HUES64 (cell line): ENCODE data around the gene DGKB.

Experiments used
- H3K27ac ChIP-seq: 2 replicates; pipeline ENCODE4 v1.7.0; 2013; ENCODE audit warnings: low read depth, low read length, inconsistent platforms
- H3K27me3 ChIP-seq: 2 replicates; pipeline ENCODE4 v1.6.1; 2013; ENCODE audit warnings: mild to moderate bottlenecking, low read length; ENCODE audit not compliant: insufficient read depth
- H3K36me3 ChIP-seq: 2 replicates; pipeline ENCODE4 v1.6.1; 2013; ENCODE audit warnings: mild to moderate bottlenecking, low read length; ENCODE audit not compliant: insufficient read depth
- H3K4me1 ChIP-seq: 2 replicates; pipeline ENCODE4 v1.6.1; 2013; ENCODE audit warnings: mild to moderate bottlenecking, low read length, moderate library complexity; ENCODE audit not compliant: insufficient read depth
- H3K4me3 ChIP-seq: 2 replicates; pipeline ENCODE4 v1.5.1; 2013; ENCODE audit warnings: mild to moderate bottlenecking, low read length, moderate library complexity
- H3K9ac ChIP-seq: 2 replicates; pipeline ENCODE4 v1.6.1; 2013; ENCODE audit warnings: mild to moderate bottlenecking, low read depth, low read length
- H3K9me3 ChIP-seq: 2 replicates; pipeline ENCODE4 v1.6.1; 2013; ENCODE audit warnings: low read depth, low read length; ENCODE audit not compliant: insufficient read depth
- WGBS: fragments of 150-250, 120-280 bp; methylation state at CpG from one replicate; pipeline ENCODE4 v1.1.7; 2013; ENCODE audit warnings: missing lambda C conversion rate; 5-methylcytosine and 5-hydroxymethylcytosine counted together

DGKB gene

DNA sequence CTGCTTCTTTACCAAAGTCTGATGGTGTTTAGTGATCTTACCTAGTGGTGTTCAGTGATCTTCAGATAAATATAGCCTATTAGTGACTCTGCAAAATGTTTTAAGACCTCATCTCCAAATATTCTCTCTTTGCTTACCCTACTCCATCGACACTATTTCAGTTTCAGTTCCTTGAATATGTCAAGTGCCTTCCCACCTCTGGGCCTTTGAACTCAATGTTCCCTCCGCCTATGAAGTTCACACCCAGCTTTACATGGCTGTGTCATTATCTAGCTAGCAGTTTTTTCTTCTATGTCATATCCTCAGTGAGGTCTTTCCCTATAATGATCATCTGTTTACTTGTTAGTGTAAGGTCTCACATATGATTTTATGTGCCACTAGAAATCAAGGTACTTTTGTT lies 322.6 kb downstream of the DGKB start:
- no peaks in the 10 kb centered on the region for H3K36me3 ChIP-seq
- H3K27ac ChIP-seq, result no peak overlapping the region
- H3K9me3 ChIP-seq, result 0 out of 2 replicates have a peak, but pooled peaks cover under 1% of the 10 kb centered on the region
- no peak overlapping the region for H3K4me3 ChIP-seq
- H3K4me1 ChIP-seq, result no peaks in the 10 kb centered on the region
- 84% methylated on average over 2 of the region's 2 CpGs for WGBS
- no peaks in the 10 kb centered on the region for H3K27me3 ChIP-seq
- H3K9ac ChIP-seq, result no peak overlapping the region

DNA sequence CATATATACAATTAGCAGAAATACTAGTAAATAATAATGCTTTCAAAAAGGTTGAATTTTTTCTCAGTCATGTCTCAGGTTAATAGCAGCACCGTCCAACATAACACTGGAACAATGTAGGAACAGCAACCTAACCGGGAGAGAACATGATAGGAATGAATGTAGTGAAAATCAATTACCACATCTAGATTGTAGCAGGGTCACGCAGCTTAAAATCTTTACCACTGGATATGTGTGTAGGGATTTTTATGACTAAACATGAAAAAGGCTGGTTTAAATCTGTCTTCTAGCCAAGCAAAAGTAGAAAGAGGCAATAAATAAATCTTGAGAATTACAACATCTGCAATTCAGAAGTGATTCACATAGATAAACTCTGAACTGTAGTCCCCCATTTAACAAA lies 326.0 kb downstream of the DGKB start:
- Histone ChIP-seq H3K4me1 (no peaks in the 10 kb centered on the region), H3K9me3 (no peaks in the 10 kb centered on the region), H3K36me3 (no peaks in the 10 kb centered on the region), H3K4me3 (no peak overlapping the region), H3K27ac (no peak overlapping the region), H3K27me3 (no peaks in the 10 kb centered on the region), H3K9ac (no peak overlapping the region)
- 96% methylated on average over 3 of the region's 3 CpGs for WGBS

DNA sequence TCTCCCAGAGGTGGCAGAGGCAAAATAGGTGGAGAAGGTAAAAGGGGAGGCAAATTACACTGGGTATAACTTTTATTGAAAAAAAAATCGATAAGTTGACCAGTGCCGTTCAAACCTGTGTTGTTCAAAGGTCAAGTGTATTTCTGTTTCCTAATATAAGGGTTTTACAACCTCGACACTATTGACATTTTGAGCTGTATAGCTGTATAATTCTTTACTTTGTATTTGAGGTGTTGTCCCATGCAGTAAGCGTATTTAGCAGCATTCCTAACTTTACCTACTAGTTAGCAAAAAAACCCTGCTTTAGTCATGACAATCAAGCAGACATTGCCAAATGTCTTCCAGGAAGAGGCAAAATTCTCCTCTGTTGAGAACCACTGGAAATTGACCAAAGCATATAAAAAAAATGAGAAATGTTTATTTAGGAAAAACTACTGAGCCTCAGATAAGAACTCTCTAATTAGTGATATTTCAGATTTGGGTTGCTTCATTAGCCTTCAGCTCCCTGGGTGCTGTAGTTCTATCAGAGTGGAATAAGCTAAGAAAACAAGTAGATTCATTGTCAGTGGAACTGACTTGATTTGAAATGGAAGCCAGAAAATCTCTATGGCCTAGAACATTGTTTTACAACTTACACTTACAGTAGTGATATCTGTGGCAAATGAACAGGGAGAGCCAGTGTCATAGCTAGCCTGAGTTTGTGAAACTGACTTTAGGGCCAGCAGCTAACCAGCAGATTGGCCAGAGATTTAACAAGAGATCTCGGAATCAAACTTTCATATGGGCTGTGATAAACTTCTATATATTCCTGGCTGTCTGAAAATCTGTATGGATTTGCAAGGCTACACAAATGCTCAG lies 331.6 kb downstream of the DGKB start:
- Histone ChIP-seq H3K36me3 (no peaks in the 10 kb centered on the region), H3K4me1 (no peaks in the 10 kb centered on the region), H3K9ac (no peak overlapping the region), H3K27ac (no peak overlapping the region), H3K4me3 (no peak overlapping the region), H3K9me3 (no peaks in the 10 kb centered on the region), H3K27me3 (no peaks in the 10 kb centered on the region)
- 95% methylated on average over 5 of the region's 5 CpGs for WGBS

DNA sequence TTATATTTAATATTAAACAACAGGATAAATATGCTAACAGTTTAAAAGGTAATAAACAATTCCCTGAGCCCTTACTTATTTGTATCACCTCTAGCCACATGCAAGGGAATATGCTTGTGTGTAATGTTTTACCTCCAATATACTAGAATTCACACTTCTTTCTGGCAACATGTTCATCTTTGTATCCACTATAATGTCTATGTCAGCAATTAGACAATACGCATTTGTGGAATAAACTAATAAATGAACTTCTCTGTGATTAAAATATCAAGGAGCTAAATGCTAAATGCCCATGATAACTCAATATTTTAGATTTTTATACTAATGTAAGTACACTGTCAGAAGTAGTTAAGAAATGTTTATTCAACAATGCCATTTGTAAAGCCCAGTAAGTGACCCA lies 350.5 kb downstream of the DGKB start:
- Histone ChIP-seq H3K36me3 (no peaks in the 10 kb centered on the region), H3K27ac (no peak overlapping the region), H3K9ac (no peak overlapping the region), H3K4me1 (no peaks in the 10 kb centered on the region), H3K9me3 (no peaks in the 10 kb centered on the region), H3K4me3 (no peak overlapping the region), H3K27me3 (no peaks in the 10 kb centered on the region)
- WGBS, result no CpG with 5 or more reads among the region's 1 CpG

DNA sequence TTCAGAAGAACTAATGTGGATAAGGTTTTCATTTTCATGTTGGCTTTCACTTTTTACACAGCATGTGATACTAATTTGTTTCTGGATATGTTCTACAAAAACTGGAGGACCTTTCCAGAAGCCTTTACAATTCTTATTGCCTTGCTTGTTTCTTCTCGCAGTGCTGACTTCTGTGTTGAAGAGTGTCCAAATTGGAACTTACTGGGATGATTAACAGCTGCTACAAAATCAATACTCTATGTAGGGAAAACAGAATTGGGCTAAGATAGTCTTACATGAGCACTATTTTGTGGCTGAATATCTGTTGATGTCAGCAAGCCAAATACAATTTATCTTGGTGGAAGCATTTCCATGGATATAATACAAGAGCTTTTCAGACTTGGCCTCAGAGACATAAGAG lies 351.2 kb downstream of the DGKB start:
- Histone ChIP-seq H3K27me3 (no peaks in the 10 kb centered on the region), H3K36me3 (no peaks in the 10 kb centered on the region), H3K9me3 (no peaks in the 10 kb centered on the region), H3K4me3 (no peak overlapping the region), H3K4me1 (no peaks in the 10 kb centered on the region), H3K27ac (no peak overlapping the region), H3K9ac (no peak overlapping the region)
- 100% methylated on average over 1 of the region's 1 CpG for WGBS

DNA sequence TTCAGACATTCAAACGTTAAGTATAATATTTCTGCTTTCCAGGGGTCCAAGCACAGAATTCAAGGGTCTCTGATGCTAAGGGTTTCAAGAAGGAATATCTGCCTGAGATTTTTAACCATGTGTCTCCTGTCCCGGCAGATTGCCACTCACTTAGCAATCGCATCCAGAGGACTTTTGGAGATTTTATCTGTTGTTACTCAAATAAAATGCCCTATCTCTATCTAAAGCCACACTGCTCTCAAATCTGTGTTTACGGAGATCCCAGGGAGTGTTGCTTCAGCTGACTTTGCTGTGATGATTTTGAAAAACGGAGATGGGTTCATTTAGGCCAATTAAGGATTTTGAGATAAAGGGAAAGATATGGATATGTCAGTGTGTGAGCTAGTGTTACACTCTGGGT lies 359.9 kb downstream of the DGKB start:
- no peaks in the 10 kb centered on the region for H3K36me3 ChIP-seq
- H3K27me3 ChIP-seq, result no peaks in the 10 kb centered on the region
- no peak overlapping the region for H3K9ac ChIP-seq
- WGBS, result 82% methylated on average over 5 of the region's 5 CpGs
- H3K4me3 ChIP-seq, result no peak overlapping the region
- H3K27ac ChIP-seq, result no peak overlapping the region
- no peaks in the 10 kb centered on the region for H3K9me3 ChIP-seq
- H3K4me1 ChIP-seq, result no peaks in the 10 kb centered on the region

DNA sequence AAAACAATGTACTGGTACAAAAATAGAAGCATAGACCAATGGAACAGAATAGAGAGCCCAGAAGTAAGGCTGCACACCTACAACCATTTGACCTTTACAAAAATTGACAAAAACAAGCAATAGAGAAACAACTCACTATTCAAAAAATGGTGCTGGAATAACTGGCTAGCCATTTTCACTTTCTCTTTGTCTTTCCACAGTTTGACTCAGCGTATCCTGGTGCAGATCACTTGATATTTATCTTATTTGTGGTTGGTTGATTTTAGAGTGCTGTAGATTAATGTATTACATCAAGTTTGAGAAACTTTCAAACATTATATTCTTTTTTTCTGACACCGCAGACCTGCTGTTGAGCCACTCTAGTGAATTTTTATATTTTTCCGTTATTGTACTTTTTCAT lies 381.4 kb downstream of the DGKB start:
- Histone ChIP-seq H3K4me3 (no peak overlapping the region), H3K9ac (no peak overlapping the region), H3K4me1 (no peaks in the 10 kb centered on the region), H3K27me3 (no peaks in the 10 kb centered on the region), H3K9me3 (no peaks in the 10 kb centered on the region), H3K36me3 (no peaks in the 10 kb centered on the region), H3K27ac (no peak overlapping the region)
- no CpG with 5 or more reads among the region's 3 CpGs for WGBS

DNA sequence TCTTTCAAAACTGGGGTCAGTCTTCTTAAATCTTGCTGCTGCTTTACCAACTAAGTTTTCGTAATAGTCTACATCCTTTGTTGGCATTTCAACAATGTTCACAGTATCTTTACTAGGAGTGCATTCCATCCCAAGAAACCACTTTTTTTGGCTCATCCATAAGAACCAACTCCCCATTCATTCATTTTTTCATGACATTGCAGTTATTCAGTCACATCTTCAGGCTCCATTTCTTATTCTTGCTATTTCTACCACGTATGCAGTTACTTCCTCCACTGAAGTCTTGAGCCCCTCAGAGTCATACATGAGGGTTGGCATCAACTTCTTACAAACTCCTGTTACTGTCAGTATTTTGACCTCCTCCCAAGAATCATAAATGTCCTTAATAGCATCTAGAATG lies 392.3 kb downstream of the DGKB start:
- H3K27ac ChIP-seq, result no peak overlapping the region
- H3K4me3 ChIP-seq, result no peak overlapping the region
- 92% methylated on average over 2 of the region's 2 CpGs for WGBS
- H3K9me3 ChIP-seq, result 0 out of 2 replicates have a peak, but pooled peaks cover 2% of the 10 kb centered on the region
- no peaks in the 10 kb centered on the region for H3K36me3 ChIP-seq
- no peaks in the 10 kb centered on the region for H3K27me3 ChIP-seq
- H3K9ac ChIP-seq, result no peak overlapping the region
- H3K4me1 ChIP-seq, result no peaks in the 10 kb centered on the region

DNA sequence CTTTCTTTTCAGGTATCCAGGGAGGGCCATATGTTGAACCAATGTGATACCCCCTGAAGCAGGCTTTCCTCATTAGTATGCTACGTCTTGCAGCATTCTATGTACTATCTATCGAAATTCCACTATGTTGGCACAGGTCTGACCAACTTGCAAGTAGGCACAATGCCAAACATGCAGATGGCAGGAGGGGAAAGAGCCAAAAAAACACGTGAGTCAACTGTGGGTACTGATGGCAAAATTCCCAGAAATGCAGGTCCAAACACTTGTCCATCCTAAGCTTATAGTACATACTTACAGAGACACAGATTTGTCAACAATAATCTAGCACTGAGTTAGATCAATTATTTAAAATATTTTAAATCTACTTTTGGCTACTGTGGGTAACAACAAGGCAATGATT lies 394.9 kb downstream of the DGKB start:
- Histone ChIP-seq H3K4me3 (no peak overlapping the region), H3K27me3 (no peaks in the 10 kb centered on the region), H3K9me3 (0 out of 2 replicates have a peak, but pooled peaks cover 2% of the 10 kb centered on the region), H3K27ac (no peak overlapping the region), H3K9ac (no peak overlapping the region), H3K4me1 (peaks cover 17% of the 10 kb centered on the region), H3K36me3 (no peaks in the 10 kb centered on the region)
- 60% methylated on average over 3 of the region's 3 CpGs for WGBS

DNA sequence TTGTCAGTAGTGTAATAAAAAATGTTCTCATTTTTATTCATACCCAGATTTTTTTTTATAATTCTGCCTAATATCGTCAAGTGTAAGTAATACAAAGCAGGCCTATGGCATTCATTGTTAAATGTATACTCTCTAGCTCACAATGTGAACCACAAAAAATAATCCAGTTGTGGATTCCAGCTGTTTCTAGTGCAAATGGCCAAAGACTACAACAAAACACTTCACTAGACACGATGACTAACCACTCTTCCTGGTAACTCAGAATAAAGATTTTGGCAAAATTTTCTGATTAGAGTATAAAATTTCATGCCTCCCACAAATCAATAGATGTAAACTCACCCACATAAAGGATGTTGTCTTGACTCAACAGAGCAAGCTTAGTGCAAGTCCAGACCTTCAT lies 396.6 kb downstream of the DGKB start:
- Histone ChIP-seq H3K4me3 (no peak overlapping the region), H3K9ac (no peak overlapping the region), H3K27ac (no peak overlapping the region), H3K4me1 (peaks cover 17% of the 10 kb centered on the region), H3K27me3 (no peaks in the 10 kb centered on the region), H3K36me3 (no peaks in the 10 kb centered on the region), H3K9me3 (0 out of 2 replicates have a peak, but pooled peaks cover 2% of the 10 kb centered on the region)
- 91% methylated on average over 2 of the region's 2 CpGs for WGBS

DNA sequence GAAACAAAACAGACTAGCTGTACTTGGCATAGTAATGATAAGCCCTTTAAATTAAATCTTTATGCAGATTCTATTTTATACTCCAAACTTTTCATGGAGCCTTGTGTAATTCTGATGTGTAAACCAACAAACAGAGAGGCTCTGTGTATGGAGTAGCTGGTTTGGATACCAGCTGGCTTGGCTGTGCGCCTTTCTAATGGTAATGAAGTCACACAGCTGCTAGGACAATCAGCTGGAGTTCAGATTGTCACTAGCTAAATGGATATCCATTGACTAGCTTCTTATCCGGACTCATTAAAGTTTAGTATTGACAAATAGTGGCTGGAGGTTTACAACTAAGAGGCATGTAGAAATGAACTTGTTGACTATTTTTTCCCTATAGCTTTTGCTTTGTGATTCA lies 398.4 kb downstream of the DGKB start:
- no peaks in the 10 kb centered on the region for H3K36me3 ChIP-seq
- no peaks in the 10 kb centered on the region for H3K27me3 ChIP-seq
- 54% methylated on average over 2 of the region's 2 CpGs for WGBS

DNA sequence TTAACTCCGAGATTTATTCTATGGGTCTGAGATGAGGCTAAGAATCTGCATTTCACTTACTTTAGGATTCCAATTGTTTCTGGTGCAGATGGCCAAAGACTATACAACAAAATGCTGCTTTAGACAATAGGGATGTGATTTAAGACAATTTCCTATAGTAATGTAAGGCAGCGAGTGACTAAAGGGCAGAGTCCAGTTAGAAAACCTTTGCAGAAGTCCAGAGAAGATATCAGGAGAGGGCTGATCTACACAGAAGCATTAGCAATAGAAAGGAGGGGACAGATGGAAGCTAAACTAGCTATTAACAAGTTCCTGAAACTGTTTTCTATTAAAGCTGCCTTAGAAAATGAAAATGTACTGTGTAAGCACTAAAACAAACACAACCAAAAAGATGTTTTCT lies 398.9 kb downstream of the DGKB start:
- no peak overlapping the region for H3K4me3 ChIP-seq
- H3K36me3 ChIP-seq, result no peaks in the 10 kb centered on the region
- H3K4me1 ChIP-seq, result peaks cover 17% of the 10 kb centered on the region
- 92% methylated on average over 2 of the region's 2 CpGs for WGBS
- no peak overlapping the region for H3K9ac ChIP-seq
- no peaks in the 10 kb centered on the region for H3K27me3 ChIP-seq
- no peak overlapping the region for H3K27ac ChIP-seq
- no peaks in the 10 kb centered on the region for H3K9me3 ChIP-seq

More for the DNA sequence above, 398.4 kb downstream of the DGKB start:
- Histone ChIP-seq H3K27ac (no peak overlapping the region), H3K9ac (no peak overlapping the region), H3K4me3 (no peak overlapping the region), H3K4me1 (peaks cover 17% of the 10 kb centered on the region), H3K9me3 (no peaks in the 10 kb centered on the region)
